ENCODE data around the gene PBRM1. TPM values are rescaled to one million over a fixed set of nuclear protein-coding genes. Genes with fewer than 3 reads are reported as not detected.

The PBRM1 gene
- total RNA-seq, 2 donors from 2014 or later: 73.4 to 78.5 TPM

GRCh38 chr3:52501046-52501445 is 184.7 kb downstream of the PBRM1 start:
- DNase-seq: no peak
- no peaks in the 10 kb centered on the region for H3K36me3 Mint-ChIP-seq (ENCODE audit: low read depth)
- Histone ChIP-seq H3K27ac (ENCODE audit: low read depth, low read length) (no peak overlapping the region), H3K4me1 (ENCODE audit: control insufficient read depth, insufficient read depth, low read length) (no peaks in the 10 kb centered on the region), H3K9me3 (ENCODE audit: control insufficient read depth, low read length) (no peaks in the 10 kb centered on the region), H3K9ac (ENCODE audit: extremely low read depth, low read length, poor library complexity, severe bottlenecking) (no peak overlapping the region), H3K36me3 (ENCODE audit: control insufficient read depth, insufficient read depth, low read length) (no peaks in the 10 kb centered on the region), H3K27me3 (ENCODE audit: control insufficient read depth, insufficient read depth, low read length, poor library complexity, severe bottlenecking) (no peaks in the 10 kb centered on the region), H3K4me3 (ENCODE audit: low read length) (no peak overlapping the region)
- H3K4me1 Mint-ChIP-seq: peaks cover 2% of the 10 kb centered on the region
- no peaks in the 10 kb centered on the region for H3K27me3 Mint-ChIP-seq (ENCODE audit: insufficient read depth)
- no peak overlapping the region for H3K27ac Mint-ChIP-seq
- TF ChIP-seq CTCF (conservative IDR thresholded peaks at IDR 0.05): no peak
- no peak overlapping the region for H3K4me3 Mint-ChIP-seq
- H3K9me3 Mint-ChIP-seq: no peaks in the 10 kb centered on the region
- 92 to 94% methylated on average over 11 of the region's 11 CpGs for WGBS, 2 experiments (ENCODE audit: insufficient coverage in 1 of 2, insufficient read length in 1 of 2)

GRCh38 chr3:52498137-52499054 is 187.3 kb downstream of the PBRM1 start:
- no peak overlapping the region for H3K4me3 Mint-ChIP-seq
- Histone ChIP-seq H3K4me3 (ENCODE audit: low read length) (no peak overlapping the region), H3K27ac (ENCODE audit: low read depth, low read length) (no peak overlapping the region), H3K4me1 (ENCODE audit: control insufficient read depth, insufficient read depth, low read length) (no peaks in the 10 kb centered on the region), H3K9me3 (ENCODE audit: control insufficient read depth, low read length) (no peaks in the 10 kb centered on the region), H3K36me3 (ENCODE audit: control insufficient read depth, insufficient read depth, low read length) (no peaks in the 10 kb centered on the region), H3K27me3 (ENCODE audit: control insufficient read depth, insufficient read depth, low read length, poor library complexity, severe bottlenecking) (no peaks in the 10 kb centered on the region), H3K9ac (ENCODE audit: extremely low read depth, low read length, poor library complexity, severe bottlenecking) (no peak overlapping the region)
- DNase-seq: no peak
- H3K9me3 Mint-ChIP-seq: no peaks in the 10 kb centered on the region
- H3K27ac Mint-ChIP-seq: no peak overlapping the region
- H3K27me3 Mint-ChIP-seq (ENCODE audit: insufficient read depth): no peaks in the 10 kb centered on the region
- no peaks in the 10 kb centered on the region for H3K36me3 Mint-ChIP-seq (ENCODE audit: low read depth)
- H3K4me1 Mint-ChIP-seq: no peaks in the 10 kb centered on the region
- WGBS, 2 experiments (ENCODE audit: insufficient coverage in 1 of 2, insufficient read length in 1 of 2): 92 to 93% methylated on average over 18 to 24 of the region's 24 CpGs
- no peak for TF ChIP-seq CTCF (conservative IDR thresholded peaks at IDR 0.05)

GRCh38 chr3:52495777-52496602 is 189.7 kb downstream of the PBRM1 start:
- Histone ChIP-seq H3K36me3 (ENCODE audit: control insufficient read depth, insufficient read depth, low read length) (peaks cover 8% of the 10 kb centered on the region), H3K4me1 (ENCODE audit: control insufficient read depth, insufficient read depth, low read length) (no peaks in the 10 kb centered on the region), H3K4me3 (ENCODE audit: low read length) (no peak overlapping the region), H3K27me3 (ENCODE audit: control insufficient read depth, insufficient read depth, low read length, poor library complexity, severe bottlenecking) (no peaks in the 10 kb centered on the region), H3K9ac (ENCODE audit: extremely low read depth, low read length, poor library complexity, severe bottlenecking) (no peak overlapping the region), H3K9me3 (ENCODE audit: control insufficient read depth, low read length) (no peaks in the 10 kb centered on the region), H3K27ac (ENCODE audit: low read depth, low read length) (peak overlapping the region; percentile 66)
- Mint-ChIP-seq H3K36me3 (ENCODE audit: low read depth) (peaks cover 15% of the 10 kb centered on the region), H3K9me3 (no peaks in the 10 kb centered on the region), H3K4me1 (no peaks in the 10 kb centered on the region), H3K27ac (no peak overlapping the region), H3K4me3 (no peak overlapping the region), H3K27me3 (ENCODE audit: insufficient read depth) (no peaks in the 10 kb centered on the region)
- no peak for TF ChIP-seq CTCF (conservative IDR thresholded peaks at IDR 0.05)
- WGBS, 2 experiments (ENCODE audit: insufficient coverage in 1 of 2, insufficient read length in 1 of 2): 90 to 96% methylated on average over 10 to 16 of the region's 16 CpGs
- no peak for DNase-seq

Other genes starting within 250 kb of the PBRM1 start
- 1 to 10 TPM; 2.5 to 8.6 TPM for gene SEMA3G, start 240.8 kb downstream of the PBRM1 start, total RNA-seq
- gene TNNC1, start 231.9 kb downstream of the PBRM1 start, total RNA-seq: 10 to 100 TPM; 44.8 to 64.6 TPM
- 100 to 1,000 TPM; 151 to 156 TPM for gene NISCH, start 230.3 kb downstream of the PBRM1 start, total RNA-seq
- gene STAB1, start 190.6 kb downstream of the PBRM1 start, total RNA-seq: under 1 TPM; 0.24 to 0.55 TPM
- 100 to 1,000 TPM; 288 to 341 TPM for gene NT5DC2, start 152.1 kb downstream of the PBRM1 start, total RNA-seq
- 10 to 100 TPM; 28.1 to 34.1 TPM for gene UQCC5, start 149.3 kb downstream of the PBRM1 start, total RNA-seq
- gene GNL3, start 119 bp upstream of the PBRM1 start, total RNA-seq: 100 to 1,000 TPM; 101 to 107 TPM
- gene GLT8D1, start 19.9 kb upstream of the PBRM1 start, total RNA-seq: 10 to 100 TPM; 54.4 to 72.2 TPM
- 100 to 1,000 TPM; 101 to 113 TPM for gene SPCS1, start 20.2 kb upstream of the PBRM1 start, total RNA-seq
- gene NEK4, start 85.0 kb upstream of the PBRM1 start, total RNA-seq: 10 to 100 TPM; 44.2 to 49.5 TPM
- gene ITIH1, start 91.7 kb upstream of the PBRM1 start, total RNA-seq: not detected
- gene ITIH3, start 108.9 kb upstream of the PBRM1 start, total RNA-seq: not detected
- gene ITIH4, start 144.8 kb upstream of the PBRM1 start, total RNA-seq: 1 to 10 TPM; 6.0 to 6.2 TPM
- gene MUSTN1, start 149.1 kb upstream of the PBRM1 start, total RNA-seq: 1 to 10 TPM; 3.2 to 4.2 TPM
- 10 to 100 TPM; 20.3 to 23.7 TPM for gene STIMATE, start 211.6 kb upstream of the PBRM1 start, total RNA-seq

Data from endodermal cell (in vitro differentiated cells).